Endometrial microvascular endothelial cells (primary cell): ENCODE results near the gene SHBG. TPM values are rescaled to one million over a fixed set of nuclear protein-coding genes. Genes with fewer than 3 reads are reported as not detected.
"Not testable (repeated sequence)": the region's sequence is repeated elsewhere in the genome, so short reads cannot be mapped to it uniquely, and the experiment has no call there.

ENCODE experiments used
- in situ Hi-C: cut with HindIII; loops from 2 replicates; pipeline ENCODE4 v1.10.0; 2017; ENCODE audit warnings: low sequenced_read_pairs, low pct_unique_long_range_greater_than_20kb; ENCODE audit errors: inconsistent ontology term
- total RNA-seq: library from RNA; depleted of rRNA; stranded (reverse); fragments of >200 nt; gene quantifications from one replicate; pipeline ENCODE4 v1.2.3, GENCODE V29; 2015; ENCODE audit errors: inconsistent ontology term

SHBG gene
- total RNA-seq, 1 donor from 2014 or later, result not detected

DNA sequence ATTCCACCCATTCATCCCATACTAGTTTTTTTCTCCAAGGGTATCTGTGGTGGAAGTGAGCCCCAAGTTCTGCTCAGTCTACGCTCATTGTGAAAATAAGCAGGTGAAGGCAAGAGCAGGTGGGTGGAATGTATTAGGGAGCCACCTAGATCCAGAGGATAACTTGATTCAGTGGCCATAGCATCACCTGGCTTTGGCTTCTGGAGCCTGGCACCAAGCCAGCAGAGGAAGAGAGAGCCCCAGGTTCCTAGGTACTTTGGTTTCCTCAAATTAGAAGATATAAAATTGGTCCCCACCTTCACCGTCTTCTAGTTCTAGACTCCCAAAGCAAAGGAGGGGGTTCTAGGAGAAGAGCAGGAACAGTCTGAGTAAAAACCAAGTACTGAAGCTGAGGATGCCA, 19.3 kb upstream of the SHBG start:
- in situ Hi-C loops, result no loop called here

DNA sequence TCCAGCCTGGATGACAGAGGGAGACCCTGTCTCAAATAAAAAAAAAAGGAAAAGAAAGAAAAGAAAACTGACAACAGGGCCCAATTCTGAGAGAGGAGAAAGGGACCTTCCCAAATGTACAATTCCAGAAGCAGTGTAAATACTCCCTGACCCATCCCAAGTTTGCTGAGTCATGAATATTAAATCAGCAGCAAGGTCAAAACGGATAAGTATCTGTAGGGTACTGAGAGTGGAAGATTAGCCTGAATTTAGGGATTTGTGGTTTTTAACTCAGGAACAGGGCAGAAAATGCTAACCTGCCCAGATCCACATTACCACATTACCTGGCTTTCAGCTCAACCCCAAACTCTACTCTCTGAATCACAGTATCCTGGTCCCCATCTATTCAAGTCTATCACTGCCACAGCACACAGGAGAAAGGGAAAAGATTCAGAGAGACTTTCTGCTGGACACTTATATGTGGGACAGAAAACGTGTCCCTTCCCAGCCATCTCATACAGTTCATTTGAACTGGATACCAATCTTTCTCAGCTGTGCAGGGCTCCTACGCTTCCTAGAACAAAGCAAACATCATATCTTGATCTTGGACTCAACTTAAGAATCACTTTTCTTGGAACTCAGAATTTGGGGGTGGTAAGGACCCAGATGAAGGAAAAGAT, 18.2 kb upstream of the SHBG start:
- in situ Hi-C loops, result no loop called here

DNA sequence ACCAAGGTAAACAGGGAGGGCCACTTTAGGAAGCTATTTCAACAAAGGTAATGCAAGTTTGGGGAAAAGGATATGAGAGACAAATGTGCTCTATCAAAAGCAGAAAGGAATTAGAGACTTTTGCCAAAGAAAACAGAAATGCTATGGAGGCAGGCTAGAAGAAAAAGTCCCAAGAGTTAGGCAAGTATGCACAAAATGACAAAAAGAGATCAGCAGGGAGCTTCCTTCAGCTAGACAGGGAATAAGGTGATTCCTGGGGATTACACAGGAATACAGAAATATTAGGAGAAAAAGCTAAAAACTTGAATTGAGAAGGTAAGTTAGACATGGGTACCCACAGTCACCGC, 17.7 kb upstream of the SHBG start:
- in situ Hi-C loops, result no loop called here

DNA sequence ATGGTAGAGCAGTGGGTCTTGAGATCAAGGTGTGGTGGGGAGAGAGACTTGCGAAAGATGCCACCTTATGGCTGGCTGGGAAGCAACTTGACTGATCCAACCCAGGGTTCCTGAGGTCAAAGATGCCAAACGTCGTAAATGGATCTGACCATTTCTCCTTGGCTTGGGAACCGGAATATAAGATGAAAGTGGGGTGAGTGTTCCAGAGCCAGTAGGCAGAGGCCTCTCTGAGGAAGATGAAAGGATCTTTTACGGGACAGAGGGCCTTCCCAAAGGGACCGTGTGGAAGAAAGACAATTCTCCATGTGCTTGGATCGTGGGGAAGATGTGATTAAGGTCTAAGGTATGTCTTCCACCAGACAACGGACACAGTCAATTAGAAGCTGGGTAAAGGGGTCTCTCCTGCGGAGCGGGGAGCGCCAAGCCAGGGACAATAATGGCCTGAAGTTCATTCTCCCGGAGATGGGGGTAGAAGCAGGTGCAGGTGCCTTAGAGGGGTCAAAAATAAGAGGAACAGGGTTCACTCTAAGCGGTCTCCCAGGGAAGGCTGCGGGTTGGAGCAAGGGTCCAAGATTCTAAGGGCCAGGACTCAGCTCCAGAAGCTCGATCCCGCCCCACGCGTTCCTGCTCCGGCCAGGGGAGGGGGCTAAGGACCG, 16.0 kb upstream of the SHBG start:
- in situ Hi-C loops, result no loop called here

DNA sequence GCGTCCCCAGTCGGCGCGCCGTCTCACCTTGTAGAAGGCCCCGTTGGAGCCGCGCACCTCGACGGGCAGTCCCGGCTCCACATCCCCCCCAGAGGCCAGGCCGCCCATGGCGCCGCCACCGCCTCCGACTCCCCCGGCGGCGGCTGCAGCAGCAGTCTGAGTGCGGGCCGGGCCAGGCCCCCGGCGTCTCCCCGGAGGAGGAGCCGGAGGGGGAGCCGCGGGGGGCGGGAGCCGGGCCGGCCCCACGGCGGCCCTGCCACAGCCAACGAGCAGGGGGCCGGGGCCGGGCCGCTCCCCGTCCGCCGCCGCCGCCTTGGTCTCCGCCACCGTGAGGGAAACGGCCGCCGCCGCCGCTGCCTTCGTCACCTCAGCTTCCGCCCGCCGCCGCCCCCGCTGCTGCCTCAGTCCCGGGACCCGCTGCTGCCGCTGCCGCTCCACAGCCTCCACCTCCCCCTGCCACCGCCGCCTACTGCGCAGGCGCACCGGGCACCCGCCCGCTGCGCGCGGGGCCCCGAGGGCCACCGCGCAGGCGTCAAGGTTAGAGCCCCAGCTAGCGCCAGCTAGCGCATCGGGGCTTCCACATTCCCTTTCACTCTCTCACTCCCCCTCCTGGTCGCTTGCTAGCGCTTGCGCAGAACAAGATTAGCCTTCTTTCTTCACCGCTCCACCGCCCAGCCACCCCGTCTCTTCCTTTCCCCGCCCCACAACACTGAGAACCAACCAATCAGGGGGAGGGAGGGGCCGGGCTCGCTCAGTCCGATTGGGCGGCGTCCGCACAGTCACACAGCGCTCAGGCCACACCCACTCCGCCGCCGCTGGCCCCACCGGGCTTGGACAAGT, 15.3 kb upstream of the SHBG start, which contains the start of gene FXR2:
Gene FXR2, minus strand, starts transcription at position 473 of the 840 bp plus-strand sequence. Its CDS starts 365 bp downstream, at position 108.
- in situ Hi-C loops, result no loop called here

DNA sequence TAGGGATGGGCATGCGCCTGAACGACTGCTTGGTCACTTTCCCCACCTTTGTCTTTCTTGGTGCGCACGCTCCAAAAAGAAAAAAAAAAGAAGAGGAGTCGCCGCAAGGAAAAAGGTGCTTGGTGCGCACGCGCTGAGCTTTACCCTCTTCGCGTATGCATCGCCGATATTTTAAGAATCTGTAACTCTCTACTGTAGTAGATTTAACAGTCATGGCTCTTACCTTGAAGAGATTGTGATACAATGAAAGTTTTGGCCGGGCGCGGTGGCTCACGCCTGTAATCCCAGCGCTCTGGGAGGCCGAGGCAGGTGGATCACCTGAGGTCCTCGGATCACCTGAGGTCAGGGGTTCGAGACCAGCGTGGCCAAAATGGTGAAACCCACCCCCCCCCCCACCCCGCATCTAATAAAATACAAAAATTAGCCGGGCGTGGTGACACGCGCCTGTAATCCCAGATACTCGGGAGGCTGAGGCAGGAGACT, 14.6 kb upstream of the SHBG start:
- in situ Hi-C loops, result no loop called here

DNA sequence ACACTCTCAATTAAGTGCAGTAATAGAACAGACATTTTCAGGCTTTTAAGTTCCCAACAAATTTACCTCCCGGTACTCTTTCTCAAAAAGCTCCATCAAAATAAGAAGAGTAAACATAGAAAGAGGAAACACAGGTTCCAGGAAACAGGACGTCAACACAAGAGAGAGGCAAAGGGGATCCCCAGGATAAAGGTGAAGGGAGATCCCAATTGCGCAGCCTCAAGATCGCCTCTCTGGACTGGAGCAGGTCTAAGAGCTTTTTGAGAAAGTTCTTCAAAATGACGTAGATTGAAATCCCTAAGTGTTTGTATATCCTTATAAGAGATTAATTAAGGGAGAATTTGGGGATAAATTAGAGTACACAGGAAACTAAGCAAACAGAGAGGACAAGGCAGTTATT, 11.3 kb upstream of the SHBG start:
- in situ Hi-C loops, result no loop called here

DNA sequence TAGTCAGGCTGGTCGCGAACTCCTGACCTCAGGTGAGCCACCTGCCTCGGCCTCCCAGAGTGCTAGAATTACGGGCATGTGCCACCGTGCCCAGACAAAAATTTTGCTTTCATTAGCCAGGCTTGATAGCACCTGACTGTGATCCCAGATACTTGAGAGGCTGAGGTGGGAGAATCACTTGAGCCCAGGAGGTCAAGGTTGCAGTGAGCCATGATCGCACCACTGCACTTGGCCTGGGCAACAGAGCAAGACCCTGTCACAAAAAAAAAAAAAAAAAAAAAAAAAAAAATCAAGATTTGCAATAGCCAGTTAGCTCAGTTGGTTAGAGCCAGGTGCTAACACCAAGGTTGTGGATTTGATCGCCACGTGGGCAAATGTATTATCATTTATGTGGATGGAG, 9.1 kb upstream of the SHBG start:
- in situ Hi-C loops, result no loop called here

DNA sequence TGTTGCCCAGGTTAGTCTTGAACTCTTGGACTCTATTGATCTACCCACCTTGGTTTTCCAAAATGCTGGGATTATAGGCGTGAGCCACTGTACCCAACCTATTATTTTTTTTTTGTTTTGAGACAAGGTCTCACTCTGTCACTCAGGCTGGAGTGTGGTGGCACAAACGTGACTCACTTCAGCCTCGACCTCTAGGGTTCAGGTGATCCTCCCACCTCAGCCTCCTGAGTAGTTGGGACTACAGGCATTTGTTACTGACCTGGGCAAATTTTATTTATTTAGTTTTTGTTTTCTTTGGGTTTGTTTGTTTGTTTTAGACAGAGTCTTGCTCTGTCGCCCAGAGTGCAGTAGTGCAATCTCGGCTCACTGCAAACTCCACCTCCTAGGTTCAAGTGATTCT, 6.3 kb upstream of the SHBG start:
- in situ Hi-C loops, result no loop called here

DNA sequence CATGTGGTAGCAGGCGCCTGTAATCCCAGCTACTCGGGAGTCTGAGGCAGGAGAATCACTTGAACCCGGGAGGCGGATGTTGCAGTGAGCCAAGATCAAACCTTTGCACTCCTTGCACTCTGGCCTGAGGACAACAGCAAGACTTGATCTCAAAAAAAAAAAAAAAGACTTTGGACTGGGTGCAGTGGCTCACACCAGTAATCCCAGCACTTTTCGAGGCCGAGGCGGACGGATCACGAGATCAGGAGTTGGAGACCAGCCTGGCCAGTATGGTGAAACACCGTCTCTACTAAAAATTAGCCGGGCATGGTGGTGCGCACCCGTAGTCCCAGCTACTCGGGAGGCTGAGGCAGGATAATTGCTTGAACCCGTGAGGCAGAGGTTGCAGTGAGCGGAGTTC, 4.2 kb upstream of the SHBG start:
- in situ Hi-C loops, result not testable (repeated sequence)

DNA sequence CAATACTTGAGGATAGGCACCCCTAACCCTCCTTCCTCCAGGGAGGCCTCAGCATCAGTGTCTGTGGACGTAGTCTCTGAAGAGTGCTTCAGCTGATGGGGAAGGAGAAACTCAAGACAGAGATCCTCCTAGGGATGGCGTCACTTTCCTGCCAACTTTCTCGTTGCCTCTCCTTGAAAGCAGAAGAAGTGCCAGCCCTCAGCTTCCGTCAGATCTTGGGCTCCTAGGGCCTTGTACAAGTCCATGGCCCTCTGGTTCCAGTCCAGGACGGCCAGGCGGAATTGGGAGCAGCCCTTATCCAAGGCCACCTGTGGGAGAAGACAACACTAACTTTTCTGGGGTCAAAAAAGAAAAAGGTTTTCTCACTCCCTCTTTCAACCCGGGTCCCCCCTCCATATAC, 3.6 kb upstream of the SHBG start:
- in situ Hi-C loops, result no loop called here

DNA sequence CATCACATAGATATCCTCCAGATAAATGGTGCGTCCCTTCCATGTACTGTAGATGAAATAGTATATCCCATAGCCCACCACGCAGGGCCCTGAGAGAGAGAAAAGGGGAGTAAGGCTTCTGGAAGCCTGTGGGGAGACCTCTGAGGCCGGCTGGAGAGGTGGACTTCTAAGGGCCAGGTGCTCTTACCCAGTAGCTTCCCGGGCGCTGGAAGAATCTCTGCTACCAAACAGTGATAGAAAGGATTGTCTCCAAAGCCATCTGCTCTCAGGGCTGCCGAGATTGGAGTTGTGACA, 3.0 kb upstream of the SHBG start:
- in situ Hi-C loops, result no loop called here

DNA sequence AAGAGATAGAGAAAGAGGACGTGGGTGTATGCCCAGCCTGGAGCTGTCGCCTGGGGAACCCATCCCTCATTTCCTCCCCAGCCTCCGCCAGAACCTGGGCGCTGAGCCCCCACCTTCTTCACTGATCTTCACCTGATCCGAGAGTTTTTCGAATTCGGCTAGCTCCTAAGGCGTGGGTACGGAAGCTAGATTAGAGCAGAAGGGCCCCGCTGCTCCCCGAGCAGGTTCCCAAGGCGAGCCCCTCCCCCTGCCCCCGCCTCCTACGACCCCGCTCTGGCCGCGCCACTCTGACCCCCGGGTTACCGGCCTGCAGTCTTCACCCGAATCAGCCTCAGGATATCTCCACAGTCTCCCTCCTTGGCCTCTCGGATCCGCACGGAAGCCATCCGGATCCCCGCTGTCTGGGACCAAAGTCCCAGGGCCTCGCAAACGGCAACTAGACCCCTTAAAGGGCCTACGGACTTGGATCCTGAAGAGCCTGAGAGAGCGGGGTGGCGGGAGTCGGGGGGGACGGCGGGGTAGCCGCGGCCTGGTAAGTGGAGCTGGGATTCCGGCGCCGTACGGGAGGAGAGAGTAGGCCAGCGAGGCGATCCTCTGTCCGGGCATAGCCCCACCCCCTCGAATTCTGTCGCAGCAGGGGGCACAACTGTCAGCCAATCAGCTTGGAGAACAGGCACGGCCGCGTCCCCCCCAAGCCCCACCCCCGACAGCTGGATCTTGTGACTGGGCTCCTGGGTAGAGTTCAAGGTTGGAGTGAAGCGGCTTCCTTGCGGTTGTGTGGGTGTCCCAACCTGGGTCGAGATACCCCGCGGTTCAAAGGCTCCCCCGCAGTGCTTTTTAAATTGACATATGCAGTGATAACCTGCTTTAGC, 2.4 kb upstream of the SHBG start, which contains the start of gene SAT2:
Gene SAT2, minus strand, starts transcription at position 572 of the 872 bp plus-strand sequence. Its CDS starts 186 bp downstream, at position 386.
- in situ Hi-C loops, result no loop called here

DNA sequence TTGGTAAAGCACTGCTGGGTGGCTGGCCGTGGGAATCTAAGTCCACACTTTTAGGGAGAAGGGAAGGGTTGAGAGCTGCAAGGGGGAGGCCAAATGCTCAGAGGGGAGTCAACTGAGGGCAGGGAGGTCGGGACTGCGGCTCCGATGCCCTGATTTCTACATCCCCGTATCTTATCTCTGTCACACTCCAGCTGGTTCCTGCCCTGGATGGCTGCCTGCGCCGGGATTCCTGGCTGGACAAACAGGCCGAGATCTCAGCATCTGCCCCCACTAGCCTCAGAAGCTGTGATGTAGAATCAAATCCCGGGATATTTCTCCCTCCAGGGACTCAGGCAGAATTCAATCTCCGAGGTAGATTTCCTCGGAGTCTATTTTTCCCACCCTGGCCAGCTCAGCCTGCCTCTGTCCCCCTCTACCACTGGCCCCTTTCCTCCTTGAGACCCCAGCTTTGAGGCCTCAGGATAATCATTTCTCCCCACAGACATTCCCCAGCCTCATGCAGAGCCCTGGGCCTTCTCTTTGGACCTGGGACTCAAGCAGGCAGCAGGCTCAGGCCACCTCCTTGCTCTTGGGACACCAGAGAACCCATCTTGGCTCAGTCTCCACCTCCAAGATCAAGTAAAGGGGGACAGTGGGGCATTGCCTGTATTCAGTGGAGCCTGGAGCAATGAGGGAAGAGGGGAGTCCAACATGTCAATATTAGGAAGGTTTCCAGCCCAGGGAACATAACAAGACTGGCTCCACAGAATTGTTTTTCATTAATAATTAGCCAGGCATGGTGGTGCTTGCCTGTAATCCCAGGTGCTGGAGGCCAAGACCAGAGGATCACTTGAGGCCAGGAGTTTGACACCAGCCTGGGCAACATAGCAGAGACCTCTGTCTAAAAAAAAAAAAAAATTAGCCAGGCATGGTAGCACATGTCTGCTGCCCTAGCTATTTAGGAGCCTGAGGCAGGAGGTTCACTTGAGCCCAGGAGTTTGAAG, 1.8 kb downstream of the SHBG start:
- in situ Hi-C loops, result no loop called here

DNA sequence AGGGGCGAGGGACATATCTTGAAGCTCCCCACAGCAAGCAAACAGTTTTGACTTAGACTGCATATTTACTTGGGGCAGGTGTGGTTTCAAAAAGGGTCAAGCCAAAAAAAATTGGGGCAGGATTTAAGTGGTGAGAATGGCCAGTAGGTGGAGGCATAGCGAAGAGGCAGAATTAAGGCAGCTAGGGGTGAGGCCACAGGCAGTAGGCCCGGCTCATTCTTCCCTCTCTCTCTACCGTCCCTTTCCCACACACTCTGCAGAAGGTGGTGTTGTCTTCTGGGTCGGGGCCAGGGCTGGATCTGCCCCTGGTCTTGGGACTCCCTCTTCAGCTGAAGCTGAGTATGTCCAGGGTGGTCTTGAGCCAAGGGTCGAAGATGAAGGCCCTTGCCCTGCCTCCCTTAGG, 2.6 kb downstream of the SHBG start:
- in situ Hi-C loops, result no loop called here

DNA sequence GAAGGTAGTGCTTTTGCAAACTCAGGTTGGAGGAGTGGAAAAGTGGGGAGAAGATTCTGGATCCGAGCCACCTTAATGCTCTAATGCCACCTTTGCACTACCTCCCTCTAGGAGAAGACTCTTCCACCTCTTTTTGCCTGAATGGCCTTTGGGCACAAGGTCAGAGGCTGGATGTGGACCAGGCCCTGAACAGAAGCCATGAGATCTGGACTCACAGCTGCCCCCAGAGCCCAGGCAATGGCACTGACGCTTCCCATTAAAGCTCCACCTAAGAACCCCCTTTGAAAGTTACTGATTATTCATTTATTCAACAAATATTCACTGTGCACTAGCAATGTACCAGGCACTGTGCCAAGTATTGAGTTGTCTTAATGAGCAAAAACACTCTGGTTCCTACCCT, 3.2 kb downstream of the SHBG start:
- in situ Hi-C loops, result no loop called here

DNA sequence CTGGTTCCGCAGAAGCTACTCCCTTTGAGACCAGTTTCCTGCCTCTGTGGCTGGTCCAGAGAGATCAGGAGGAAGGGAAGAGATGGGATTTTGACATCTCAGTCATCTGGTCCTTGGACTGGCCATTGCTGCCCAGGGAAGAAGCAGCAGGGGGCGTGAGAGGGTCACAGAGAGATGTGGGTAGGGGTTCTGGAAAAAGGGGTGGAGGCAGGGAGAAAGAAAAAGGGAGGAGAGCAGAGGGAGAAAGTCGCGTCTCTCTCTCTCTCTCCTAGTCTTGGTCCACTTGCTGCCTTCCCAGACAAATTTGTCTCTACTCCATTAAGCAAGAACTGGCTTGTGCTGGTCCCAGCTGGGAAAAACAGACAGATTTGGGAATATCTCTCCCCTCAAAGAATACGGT, 4.4 kb downstream of the SHBG start:
- in situ Hi-C loops, result no loop called here

DNA sequence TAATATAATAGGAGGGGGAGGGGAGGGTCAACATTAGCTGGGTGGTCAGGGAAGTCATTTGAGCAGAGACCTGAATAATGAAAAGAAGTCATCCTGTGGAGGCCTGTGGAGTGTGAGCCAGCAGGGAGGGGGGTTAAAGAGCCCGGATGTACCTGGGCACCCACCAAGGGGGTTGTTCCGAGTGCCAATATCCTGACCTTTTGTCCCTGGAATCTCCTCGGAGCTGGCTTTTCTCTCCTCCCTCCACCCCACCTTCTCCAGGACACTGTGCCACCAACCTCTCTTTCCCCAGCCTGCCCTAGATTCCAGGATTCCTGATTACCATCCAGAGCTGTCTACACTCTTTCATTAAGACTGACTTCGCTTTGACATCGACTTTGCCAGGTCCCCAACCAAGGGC, 6.2 kb downstream of the SHBG start:
- in situ Hi-C loops, result no loop called here
